T-helper 17 cell (primary cell): ENCODE data around the gene TBL1XR1. TPM values are rescaled to one million over a fixed set of nuclear protein-coding genes. Genes with fewer than 3 reads are reported as not detected.

Experiments
- ATAC-seq: fragments of 150-1000 bp; cut with Tn5 transposase; 2 replicates; pipeline ENCODE4 v1.10.0; 2021; ENCODE audit warnings: mild to moderate bottlenecking, moderate library complexity
- DNase-seq, 3 donors: peaks; one replicate each; pipeline versions ENCODE4 v3.0.0 to v3.0.0-alpha.2; 2020 to 2021
- H3K9me3 ChIP-seq: one replicate; pipeline ENCODE4 v1.7.0; 2013; ENCODE audit warnings: low read length, mild to moderate bottlenecking; ENCODE audit not compliant: control insufficient read depth, poor library complexity, severe bottlenecking
- H3K27ac Mint-ChIP-seq: one replicate; pipeline ENCODE4 v1.8.0; 2022; ENCODE audit warnings: mild to moderate bottlenecking, moderate library complexity, mixed read lengths
- H3K27me3 Mint-ChIP-seq: one replicate; pipeline ENCODE4 v1.8.0; 2022; ENCODE audit warnings: mixed read lengths
- H3K36me3 Mint-ChIP-seq: one replicate; pipeline ENCODE4 v1.8.0; 2022; ENCODE audit warnings: low read depth, mixed read lengths
- H3K4me1 Mint-ChIP-seq: one replicate; pipeline ENCODE4 v1.8.0; 2022; ENCODE audit warnings: mild to moderate bottlenecking, mixed read lengths
- H3K4me3 Mint-ChIP-seq: one replicate; pipeline ENCODE4 v1.8.0; 2022; ENCODE audit warnings: mild to moderate bottlenecking, moderate library complexity, mixed read lengths
- total RNA-seq, 4 donors: library from RNA in 2 of 4; stranded (reverse) in 2 of 4; gene quantifications; one replicate each; pipeline ENCODE4 v1.2.3 and lab custom pipeline; 2022 to 2026

Gene TBL1XR1
- total RNA-seq, 2 donors from 2014 or later, result 115 to 136 TPM

DNA sequence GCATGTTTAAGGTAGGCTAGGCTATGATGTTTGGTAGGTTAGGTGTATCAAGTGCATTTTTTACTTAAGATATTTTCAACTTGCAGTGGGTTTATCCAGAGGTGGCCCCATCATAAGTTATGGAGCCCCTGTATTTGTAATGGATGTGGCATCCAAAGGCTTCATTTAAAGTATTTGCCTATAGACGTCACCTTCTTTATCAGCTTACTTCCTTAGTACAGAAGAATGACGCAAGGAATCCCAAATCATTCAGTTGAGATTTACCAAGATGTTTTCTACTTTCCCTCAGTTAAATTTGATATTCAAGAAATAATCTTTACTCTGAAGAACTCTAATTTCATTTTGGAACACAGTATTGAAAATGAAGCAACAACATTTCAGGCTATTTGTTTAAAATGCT is 201.3 kb downstream of the TBL1XR1 start:
- Mint-ChIP-seq H3K27me3 (no peaks in the 10 kb centered on the region), H3K4me3 (no peak overlapping the region), H3K27ac (no peak overlapping the region), H3K4me1 (no peaks in the 10 kb centered on the region), H3K36me3 (peaks cover 2% of the 10 kb centered on the region)
- DNase-seq, result no peak
- no peaks in the 10 kb centered on the region for H3K9me3 ChIP-seq
- ATAC-seq, result no peak

DNA sequence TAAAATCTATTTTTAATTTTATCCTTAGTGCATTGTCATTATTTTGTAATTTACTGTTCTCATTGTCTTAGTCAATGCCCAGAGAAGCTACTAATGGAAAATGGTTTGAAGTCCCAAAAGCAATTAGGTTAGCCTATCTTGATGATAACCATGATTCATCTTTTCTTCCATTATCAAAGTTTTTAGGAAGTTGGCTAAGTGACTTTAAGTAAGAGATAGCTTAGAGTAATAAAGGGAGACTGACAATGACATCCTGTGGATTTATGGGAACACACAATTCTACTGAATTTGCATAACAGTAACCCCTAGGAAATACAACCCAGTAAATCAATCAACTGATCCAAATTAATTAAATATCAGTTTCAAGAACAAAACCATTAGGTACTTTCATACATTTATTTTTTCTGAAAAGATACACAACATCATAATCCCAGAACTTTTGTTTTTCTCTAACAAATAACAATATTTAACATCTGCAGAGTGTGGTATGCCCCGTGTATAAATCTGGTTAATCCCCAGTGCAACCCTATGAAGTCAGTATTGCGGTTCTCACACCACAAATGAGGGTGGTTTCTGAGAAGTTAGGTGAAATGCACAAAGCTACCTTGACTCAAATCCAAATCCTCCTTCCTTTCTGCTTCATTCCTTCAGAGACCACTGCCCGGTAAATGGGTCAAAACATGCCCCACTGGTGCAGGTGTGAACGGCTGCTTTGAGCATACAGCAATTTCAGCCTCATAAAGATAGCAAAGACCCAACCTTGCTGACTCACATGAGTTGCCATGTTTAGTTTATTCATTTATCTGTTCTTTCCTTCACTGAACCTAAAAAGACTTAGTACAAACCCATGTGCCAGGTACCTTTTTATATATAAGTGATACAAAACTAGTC is 202.1 kb downstream of the TBL1XR1 start:
- H3K36me3 Mint-ChIP-seq, result peaks cover 2% of the 10 kb centered on the region
- no peak overlapping the region for H3K4me3 Mint-ChIP-seq
- ATAC-seq, result no peak
- H3K9me3 ChIP-seq, result no peaks in the 10 kb centered on the region
- no peaks in the 10 kb centered on the region for H3K27me3 Mint-ChIP-seq
- H3K4me1 Mint-ChIP-seq, result no peaks in the 10 kb centered on the region
- no peak overlapping the region for H3K27ac Mint-ChIP-seq
- no peak for DNase-seq

DNA sequence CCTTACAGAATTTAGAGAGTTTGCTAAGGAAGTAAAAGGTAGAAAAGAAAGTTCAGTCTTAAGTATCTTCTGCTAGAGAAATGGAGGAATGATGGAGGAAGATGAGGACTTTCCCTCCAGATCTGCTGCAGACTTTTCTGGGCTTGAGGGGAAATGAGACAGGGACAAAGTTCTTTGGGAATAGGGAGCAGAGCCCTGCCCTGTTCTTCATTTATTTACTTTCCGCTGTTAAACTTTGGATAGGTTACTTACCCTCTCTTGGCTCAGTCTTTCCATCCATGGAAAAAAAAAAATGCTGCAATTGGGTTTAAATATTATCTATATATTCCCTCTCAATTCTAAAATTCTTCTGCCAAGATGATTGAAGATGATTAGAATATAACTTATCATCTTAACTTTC is 202.9 kb downstream of the TBL1XR1 start:
- no peak for DNase-seq
- ATAC-seq, result no peak
- no peaks in the 10 kb centered on the region for H3K4me1 Mint-ChIP-seq
- no peaks in the 10 kb centered on the region for H3K36me3 Mint-ChIP-seq
- H3K9me3 ChIP-seq, result no peaks in the 10 kb centered on the region
- no peaks in the 10 kb centered on the region for H3K27me3 Mint-ChIP-seq
- H3K4me3 Mint-ChIP-seq, result no peak overlapping the region
- no peak overlapping the region for H3K27ac Mint-ChIP-seq

DNA sequence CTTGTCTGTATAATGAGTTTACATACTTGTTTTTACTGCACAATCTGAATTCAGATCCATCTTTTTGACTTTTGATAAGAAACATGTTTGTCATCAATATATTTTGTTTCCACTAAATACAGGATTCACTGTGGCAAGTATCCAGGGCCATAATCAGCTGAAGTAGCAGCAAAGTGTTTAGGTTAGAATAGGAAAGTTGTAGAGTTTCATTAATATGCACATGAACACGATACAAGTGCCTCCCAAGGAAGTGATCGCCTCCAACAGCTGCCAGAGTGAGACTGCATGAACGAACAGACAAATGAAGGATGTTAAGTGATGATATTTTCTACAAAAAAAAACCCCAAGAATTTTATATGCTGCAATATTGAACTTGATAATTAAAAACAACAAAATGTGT is 204.3 kb downstream of the TBL1XR1 start:
- no peaks in the 10 kb centered on the region for H3K9me3 ChIP-seq
- Mint-ChIP-seq H3K4me1 (no peaks in the 10 kb centered on the region), H3K27ac (no peak overlapping the region), H3K4me3 (no peak overlapping the region), H3K27me3 (no peaks in the 10 kb centered on the region), H3K36me3 (no peaks in the 10 kb centered on the region)
- no peak for DNase-seq
- ATAC-seq, result no peak

DNA sequence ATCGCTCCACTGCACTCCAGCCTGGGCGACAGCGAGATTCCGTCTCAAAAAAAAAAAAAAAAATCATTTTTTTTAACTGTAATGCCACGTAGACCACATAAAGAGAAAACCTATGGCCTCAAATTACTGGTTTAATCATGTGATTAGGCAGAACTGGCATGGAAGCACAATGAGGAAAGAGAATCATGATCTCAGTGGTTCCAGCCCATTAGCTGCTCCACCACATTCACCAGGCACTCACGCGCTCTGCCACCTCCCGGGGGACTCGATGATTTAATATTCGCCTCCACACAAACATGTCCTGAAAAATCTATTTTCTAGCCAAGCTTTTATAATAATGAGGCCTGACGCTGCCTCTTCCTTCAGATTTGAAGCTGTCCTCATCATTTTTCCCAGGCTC is 204.7 kb downstream of the TBL1XR1 start:
- H3K9me3 ChIP-seq, result no peaks in the 10 kb centered on the region
- no peak overlapping the region for H3K4me3 Mint-ChIP-seq
- no peaks in the 10 kb centered on the region for H3K27me3 Mint-ChIP-seq
- ATAC-seq, result no peak
- H3K27ac Mint-ChIP-seq, result no peak overlapping the region
- H3K36me3 Mint-ChIP-seq, result no peaks in the 10 kb centered on the region
- H3K4me1 Mint-ChIP-seq, result no peaks in the 10 kb centered on the region
- DNase-seq, result no peak

DNA sequence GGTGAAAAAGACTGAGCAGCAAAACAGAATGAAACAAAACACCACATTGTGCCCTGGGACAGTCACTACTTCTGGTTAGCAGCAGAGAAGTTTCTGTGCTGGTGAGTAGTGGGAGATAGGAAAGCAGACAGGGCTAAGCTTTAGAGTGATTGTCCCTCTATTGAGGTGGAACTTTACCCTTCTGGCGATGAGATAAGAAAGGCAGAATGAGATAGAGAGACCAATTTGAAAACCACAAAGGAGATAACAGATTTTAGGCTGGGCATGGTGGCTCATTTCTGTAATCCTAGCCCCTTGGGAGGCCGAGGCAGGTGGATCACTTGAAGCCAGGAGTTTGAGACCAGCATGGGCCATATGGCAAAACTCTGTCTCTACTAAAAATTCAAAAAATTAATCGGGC is 208.5 kb downstream of the TBL1XR1 start:
- peak overlapping the region; percentile 3 for H3K27ac Mint-ChIP-seq
- H3K9me3 ChIP-seq, result no peaks in the 10 kb centered on the region

DNA sequence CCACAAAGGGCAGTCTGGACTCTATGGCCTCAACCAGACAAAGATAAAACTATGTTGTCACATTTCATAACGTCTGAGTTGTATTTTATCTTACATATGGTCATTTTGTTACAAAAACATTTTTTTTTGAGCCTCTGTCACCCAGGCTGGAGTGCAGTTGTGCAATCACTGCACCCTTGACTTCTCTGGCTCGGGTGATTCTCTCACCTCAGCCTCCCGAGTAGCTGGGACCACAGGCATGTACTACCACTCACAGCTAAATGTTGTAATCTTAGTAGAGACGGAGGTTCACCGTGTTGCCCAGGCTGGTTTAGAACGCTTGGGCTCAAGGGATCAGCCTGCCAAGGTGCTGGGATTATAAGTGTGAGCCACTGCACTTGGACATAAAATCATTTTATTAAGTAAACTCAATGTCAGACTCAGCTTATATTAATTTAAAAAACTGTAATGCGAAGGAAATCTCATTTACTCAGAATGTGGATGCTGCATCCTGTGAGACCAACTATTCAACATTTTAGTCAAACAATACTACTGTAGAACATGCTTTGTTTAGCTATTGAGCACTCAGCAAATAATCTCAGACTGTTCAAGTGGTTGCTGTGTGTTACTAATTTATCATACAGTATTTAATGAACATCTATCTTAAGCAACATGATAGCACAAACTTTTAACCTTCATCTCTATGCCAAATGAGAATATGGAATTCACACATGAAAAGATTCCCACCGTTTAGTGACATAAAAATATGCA is 209.2 kb downstream of the TBL1XR1 start:
- H3K9me3 ChIP-seq, result no peaks in the 10 kb centered on the region
- no peaks in the 10 kb centered on the region for H3K4me1 Mint-ChIP-seq
- no peaks in the 10 kb centered on the region for H3K36me3 Mint-ChIP-seq
- H3K4me3 Mint-ChIP-seq, result no peak overlapping the region
- H3K27ac Mint-ChIP-seq, result peak overlapping the region; percentile 3
- no peaks in the 10 kb centered on the region for H3K27me3 Mint-ChIP-seq
- DNase-seq, result no peak
- ATAC-seq, result no peak

More for the DNA sequence above, 208.5 kb downstream of the TBL1XR1 start:
- Mint-ChIP-seq H3K4me1 (no peaks in the 10 kb centered on the region), H3K36me3 (no peaks in the 10 kb centered on the region), H3K4me3 (no peak overlapping the region), H3K27me3 (no peaks in the 10 kb centered on the region)
- no peak for DNase-seq
- no peak for ATAC-seq

DNA sequence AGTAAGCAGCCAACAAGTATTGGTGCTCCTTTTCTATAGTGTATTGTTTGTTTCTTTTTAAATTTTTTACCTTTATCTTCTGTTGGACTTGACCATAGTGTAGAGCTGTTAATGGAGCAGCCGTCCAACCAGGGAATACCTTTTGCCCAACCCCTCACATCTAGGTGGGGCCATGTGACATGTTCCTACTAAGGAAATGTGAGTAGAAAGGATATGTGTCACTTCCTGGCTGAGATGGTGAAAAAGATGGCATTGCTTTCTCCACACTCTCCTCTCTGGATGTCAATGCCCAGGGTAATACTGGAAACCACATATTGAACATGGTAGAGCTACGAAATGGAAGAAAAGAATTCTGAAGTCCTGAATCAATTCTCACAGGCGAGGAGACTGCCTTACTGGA is 218.8 kb downstream of the TBL1XR1 start:
- Mint-ChIP-seq H3K27me3 (no peaks in the 10 kb centered on the region), H3K4me1 (no peaks in the 10 kb centered on the region), H3K4me3 (no peak overlapping the region), H3K27ac (no peak overlapping the region), H3K36me3 (no peaks in the 10 kb centered on the region)
- no peaks in the 10 kb centered on the region for H3K9me3 ChIP-seq
- no peak for DNase-seq
- no peak for ATAC-seq

DNA sequence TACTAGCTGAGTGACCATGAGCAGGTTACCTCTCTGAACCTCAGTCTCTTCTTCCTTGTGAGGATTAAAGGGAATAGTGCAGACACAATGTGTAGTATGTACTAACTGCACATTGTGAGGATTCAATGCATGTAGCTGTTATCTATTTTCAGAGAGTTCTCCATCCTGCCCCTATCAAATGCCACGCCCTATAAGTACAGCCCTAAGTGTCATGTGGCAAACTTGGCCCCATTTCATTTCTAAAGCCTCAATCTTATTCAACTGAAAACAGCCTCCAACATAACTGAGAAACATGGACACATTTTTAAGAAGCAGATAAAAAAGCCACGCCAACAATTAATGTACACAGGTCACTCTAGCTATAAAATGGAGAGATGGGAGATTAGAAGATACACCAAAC is 220.0 kb downstream of the TBL1XR1 start:
- H3K9me3 ChIP-seq, result no peaks in the 10 kb centered on the region
- Mint-ChIP-seq H3K27me3 (no peaks in the 10 kb centered on the region), H3K4me1 (no peaks in the 10 kb centered on the region), H3K36me3 (no peaks in the 10 kb centered on the region), H3K27ac (no peak overlapping the region), H3K4me3 (no peak overlapping the region)
- ATAC-seq (no peak), DNase-seq (no peak)

DNA sequence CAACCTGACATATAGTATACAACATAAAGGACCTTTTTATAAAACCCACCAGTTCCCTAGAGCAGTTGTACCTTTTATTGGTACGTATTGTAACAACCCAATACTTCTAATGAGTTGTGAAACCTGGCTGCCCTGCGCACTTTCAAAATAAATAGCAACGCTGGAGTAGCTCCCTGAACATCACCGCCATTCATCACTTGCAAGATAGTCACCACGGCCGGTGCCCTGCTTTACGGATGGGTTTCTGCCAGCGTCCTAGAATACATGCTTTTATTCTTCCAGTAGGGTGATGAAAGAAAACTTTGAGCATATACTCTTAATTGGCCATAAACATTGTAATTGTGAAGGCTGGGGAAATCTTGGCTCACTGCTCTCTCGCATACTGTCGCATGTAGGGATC is 220.7 kb downstream of the TBL1XR1 start:
- no peaks in the 10 kb centered on the region for H3K36me3 Mint-ChIP-seq
- no peaks in the 10 kb centered on the region for H3K9me3 ChIP-seq
- no peak overlapping the region for H3K4me3 Mint-ChIP-seq
- no peak for DNase-seq
- no peaks in the 10 kb centered on the region for H3K4me1 Mint-ChIP-seq
- no peaks in the 10 kb centered on the region for H3K27me3 Mint-ChIP-seq
- no peak for ATAC-seq
- H3K27ac Mint-ChIP-seq, result no peak overlapping the region

DNA sequence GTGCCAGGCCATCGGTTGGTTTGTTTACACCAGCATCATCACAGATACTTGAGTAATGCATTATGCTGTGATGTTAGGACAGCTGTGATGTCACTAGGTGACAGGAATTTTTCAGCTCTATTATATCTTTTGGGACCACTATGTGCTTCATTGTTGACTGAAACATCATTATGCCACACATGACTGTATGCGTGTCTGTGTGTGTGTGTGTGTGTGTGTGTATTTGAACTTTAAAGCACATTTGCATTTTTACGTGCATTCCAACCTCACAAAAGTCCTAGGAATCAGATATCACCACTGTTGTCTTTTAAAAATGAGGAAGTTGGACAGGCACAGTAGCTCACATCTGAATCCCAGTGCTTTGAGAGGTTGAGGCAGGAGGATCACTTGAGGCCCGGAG is 223.0 kb downstream of the TBL1XR1 start:
- no peak overlapping the region for H3K4me3 Mint-ChIP-seq
- no peaks in the 10 kb centered on the region for H3K9me3 ChIP-seq
- H3K27me3 Mint-ChIP-seq, result no peaks in the 10 kb centered on the region
- no peaks in the 10 kb centered on the region for H3K4me1 Mint-ChIP-seq
- no peak for DNase-seq
- no peak for ATAC-seq
- no peaks in the 10 kb centered on the region for H3K36me3 Mint-ChIP-seq
- H3K27ac Mint-ChIP-seq, result no peak overlapping the region

DNA sequence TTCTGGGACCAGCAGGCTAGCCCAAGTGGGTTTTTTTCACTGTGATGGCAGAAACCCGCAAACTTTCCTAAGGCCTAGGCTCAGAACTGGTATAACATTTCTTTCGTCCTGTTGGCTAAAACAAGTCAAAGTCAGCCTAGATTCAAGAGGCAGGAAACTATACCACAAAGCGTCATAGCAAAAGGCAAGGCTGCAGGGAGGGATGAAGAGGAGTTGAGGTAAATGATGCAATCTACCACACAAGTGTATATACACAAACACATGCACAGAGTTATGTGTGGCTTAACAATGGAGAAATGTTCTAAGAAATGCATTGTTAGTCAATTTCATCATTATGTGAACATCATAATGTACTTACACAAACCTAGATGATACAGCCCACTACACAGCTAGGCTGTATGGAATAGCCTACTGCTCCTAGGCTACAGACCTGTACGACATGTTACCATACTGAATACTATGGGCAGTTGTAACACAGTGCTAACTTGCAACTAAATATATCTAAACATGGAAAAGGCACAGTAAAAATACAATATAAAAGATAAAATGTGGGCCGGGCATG is 225.6 kb downstream of the TBL1XR1 start:
- H3K27me3 Mint-ChIP-seq, result no peaks in the 10 kb centered on the region
- no peak overlapping the region for H3K27ac Mint-ChIP-seq
- ATAC-seq (no peak), DNase-seq (no peak)
- no peaks in the 10 kb centered on the region for H3K36me3 Mint-ChIP-seq
- no peak overlapping the region for H3K4me3 Mint-ChIP-seq
- no peaks in the 10 kb centered on the region for H3K4me1 Mint-ChIP-seq
- no peaks in the 10 kb centered on the region for H3K9me3 ChIP-seq

DNA sequence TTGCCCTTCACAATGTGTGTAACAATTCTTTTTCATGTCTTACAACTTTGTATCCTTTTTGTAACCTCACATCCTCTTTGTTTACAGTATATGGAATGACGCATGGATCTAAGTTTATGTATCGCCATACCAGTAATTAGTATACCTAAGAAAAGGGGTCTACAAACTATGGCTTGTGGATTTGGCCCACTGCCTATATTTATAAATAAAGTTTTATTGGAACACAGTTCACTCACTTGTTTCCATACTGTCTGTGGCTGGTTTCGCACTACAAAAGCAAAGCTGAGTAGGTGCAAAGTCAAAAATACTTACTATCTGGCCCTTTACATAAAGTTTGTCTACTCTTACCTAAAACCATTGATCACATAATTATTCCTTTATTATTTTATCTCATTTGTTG is 226.5 kb downstream of the TBL1XR1 start:
- no peaks in the 10 kb centered on the region for H3K9me3 ChIP-seq
- ATAC-seq (no peak), DNase-seq (no peak)
- peaks cover 4% of the 10 kb centered on the region for H3K27me3 Mint-ChIP-seq
- peaks cover 4% of the 10 kb centered on the region for H3K4me1 Mint-ChIP-seq
- H3K36me3 Mint-ChIP-seq, result no peaks in the 10 kb centered on the region
- no peak overlapping the region for H3K4me3 Mint-ChIP-seq
- no peak overlapping the region for H3K27ac Mint-ChIP-seq
